GM20000 (cell line): ENCODE results near the gene LDLR.
A peak's percentile ranks its signal among the peaks of the same experiment; 100 is the strongest.

Experiments
- DNase-seq: peaks from one replicate; pipeline ENCODE4 v3.0.0; 2012; ENCODE audit warnings: low spot score
- TF ChIP-seq, protein P1 (sequence below): IDR thresholded peaks from 2 replicates; pipeline ENCODE4 v1.5.1; 2012; ENCODE audit warnings: mild to moderate bottlenecking, control low read depth; ENCODE audit errors: extremely low read depth, missing control alignments

Gene LDLR

DNA sequence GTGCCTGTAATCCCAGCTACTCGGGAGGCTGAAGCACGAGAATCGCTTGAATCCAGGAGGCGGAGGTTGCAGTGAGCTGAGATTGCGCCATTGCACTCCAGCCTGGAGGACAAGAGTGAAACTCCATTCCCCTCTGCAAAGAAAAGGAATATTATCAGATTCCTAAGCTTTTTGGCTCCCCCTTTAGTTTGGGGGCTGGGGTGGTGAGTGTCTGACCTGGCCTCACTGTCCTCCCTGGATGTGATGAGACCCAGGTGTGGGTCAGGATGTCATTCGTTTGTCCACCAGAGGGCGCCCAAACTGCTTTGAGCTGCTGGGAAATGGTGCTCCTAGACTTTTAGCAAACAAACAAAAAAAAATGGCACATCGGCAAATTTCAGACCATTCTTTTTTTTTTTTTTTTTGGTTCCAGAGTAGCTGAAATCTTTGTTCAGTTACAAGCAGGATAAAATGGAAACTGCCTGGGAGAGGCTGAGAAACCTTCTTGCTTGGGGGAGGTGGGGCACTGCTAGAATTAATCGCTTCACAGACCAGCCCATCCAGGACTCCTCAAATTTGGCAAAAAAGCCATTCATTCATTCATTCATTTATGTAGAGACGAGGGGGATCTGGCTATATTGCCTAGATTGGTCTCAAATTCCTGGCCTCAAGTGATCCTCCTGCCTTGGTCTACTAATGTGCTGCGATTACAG is 36.9 kb downstream of the LDLR start:
- TF ChIP-seq, protein P1, sequence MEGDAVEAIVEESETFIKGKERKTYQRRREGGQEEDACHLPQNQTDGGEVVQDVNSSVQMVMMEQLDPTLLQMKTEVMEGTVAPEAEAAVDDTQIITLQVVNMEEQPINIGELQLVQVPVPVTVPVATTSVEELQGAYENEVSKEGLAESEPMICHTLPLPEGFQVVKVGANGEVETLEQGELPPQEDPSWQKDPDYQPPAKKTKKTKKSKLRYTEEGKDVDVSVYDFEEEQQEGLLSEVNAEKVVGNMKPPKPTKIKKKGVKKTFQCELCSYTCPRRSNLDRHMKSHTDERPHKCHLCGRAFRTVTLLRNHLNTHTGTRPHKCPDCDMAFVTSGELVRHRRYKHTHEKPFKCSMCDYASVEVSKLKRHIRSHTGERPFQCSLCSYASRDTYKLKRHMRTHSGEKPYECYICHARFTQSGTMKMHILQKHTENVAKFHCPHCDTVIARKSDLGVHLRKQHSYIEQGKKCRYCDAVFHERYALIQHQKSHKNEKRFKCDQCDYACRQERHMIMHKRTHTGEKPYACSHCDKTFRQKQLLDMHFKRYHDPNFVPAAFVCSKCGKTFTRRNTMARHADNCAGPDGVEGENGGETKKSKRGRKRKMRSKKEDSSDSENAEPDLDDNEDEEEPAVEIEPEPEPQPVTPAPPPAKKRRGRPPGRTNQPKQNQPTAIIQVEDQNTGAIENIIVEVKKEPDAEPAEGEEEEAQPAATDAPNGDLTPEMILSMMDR: peak; percentile 66
- peak; percentile 75 for DNase-seq

DNA sequence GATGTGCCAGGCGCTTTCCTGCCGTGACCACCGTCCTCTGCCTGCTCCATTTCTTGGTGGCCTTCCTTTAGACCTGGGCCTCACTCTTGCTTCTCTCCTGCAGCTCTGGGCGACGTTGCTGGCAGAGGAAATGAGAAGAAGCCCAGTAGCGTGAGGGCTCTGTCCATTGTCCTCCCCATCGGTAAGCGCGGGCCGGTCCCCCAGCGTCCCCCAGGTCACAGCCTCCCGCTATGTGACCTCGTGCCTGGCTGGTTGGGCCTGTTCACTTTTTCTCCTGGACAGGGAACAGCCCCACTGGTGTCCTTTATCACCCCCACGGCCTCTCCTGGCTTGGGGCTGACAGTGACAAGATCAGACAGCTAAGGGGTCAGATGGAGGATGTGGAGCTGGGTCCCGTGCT is 38.6 kb downstream of the LDLR start:
- DNase-seq: no peak
- TF ChIP-seq, protein P1: no peak

DNA sequence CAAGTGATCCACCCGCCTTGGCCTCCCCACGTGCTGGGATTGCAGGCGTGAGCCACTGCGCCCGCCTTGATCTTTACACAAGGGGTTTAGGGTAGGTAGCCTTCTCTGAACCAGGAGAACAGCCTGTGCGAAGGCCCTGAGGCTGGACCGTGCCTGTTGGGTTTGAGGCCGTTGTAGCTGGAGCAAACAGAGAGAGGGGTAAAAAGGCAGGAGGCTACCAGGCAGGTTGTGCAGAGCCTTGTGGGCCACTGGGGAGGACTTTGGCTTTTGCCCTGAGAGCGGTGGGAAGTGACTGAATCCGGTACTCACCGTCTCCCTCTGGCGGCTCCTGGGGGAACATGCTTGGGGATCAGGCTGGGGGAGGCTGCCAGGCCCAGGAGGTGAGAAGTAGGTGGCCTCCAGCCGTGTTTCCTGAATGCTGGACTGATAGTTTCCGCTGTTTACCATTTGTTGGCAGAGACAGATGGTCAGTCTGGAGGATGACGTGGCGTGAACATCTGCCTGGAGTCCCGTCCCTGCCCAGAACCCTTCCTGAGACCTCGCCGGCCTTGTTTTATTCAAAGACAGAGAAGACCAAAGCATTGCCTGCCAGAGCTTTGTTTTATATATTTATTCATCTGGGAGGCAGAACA is 41.7 kb downstream of the LDLR start:
- TF ChIP-seq, protein P1: peak; percentile 68
- DNase-seq: peak; percentile 81

DNA sequence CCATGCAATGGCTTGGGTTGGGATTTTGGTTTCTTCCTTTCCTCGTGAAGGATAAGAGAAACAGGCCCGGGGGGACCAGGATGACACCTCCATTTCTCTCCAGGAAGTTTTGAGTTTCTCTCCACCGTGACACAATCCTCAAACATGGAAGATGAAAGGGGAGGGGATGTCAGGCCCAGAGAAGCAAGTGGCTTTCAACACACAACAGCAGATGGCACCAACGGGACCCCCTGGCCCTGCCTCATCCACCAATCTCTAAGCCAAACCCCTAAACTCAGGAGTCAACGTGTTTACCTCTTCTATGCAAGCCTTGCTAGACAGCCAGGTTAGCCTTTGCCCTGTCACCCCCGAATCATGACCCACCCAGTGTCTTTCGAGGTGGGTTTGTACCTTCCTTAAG is 42.2 kb downstream of the LDLR start:
- DNase-seq: no peak
- TF ChIP-seq, protein P1: no peak

DNA sequence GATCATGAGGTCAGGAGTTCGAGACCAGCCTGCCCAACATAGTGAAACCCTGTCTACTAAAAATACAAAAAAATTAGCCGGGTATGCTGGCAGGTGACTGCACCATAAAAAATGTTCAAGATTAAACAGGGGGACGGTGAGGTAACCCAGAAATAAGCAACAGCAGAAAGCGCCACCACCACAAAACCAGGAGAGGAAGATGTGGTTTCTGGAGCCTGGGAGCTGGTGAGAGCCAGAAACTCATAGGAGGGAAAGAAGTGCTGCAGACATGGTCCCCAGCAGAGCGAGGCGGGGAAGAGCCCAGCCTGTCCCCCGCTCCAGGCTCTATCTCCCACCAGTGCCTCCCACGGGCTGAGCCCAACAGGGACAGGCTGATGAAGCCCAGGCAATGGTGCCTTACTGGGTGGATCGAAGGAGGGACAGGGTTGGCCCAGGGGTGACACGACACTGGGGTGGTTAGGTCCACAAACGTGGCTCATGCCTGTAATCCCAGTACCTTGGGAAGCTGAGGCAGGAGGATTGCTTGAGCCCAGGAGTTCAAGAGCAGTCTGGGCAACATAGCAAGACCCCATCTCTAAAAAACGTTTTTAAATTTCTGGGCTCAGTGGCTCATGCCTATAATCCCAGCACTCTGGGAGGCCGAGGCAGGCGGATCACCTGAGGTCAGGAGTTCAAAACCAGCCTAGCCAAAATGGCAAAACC is 47.3 kb downstream of the LDLR start:
- no peak for DNase-seq
- TF ChIP-seq, protein P1: no peak

DNA sequence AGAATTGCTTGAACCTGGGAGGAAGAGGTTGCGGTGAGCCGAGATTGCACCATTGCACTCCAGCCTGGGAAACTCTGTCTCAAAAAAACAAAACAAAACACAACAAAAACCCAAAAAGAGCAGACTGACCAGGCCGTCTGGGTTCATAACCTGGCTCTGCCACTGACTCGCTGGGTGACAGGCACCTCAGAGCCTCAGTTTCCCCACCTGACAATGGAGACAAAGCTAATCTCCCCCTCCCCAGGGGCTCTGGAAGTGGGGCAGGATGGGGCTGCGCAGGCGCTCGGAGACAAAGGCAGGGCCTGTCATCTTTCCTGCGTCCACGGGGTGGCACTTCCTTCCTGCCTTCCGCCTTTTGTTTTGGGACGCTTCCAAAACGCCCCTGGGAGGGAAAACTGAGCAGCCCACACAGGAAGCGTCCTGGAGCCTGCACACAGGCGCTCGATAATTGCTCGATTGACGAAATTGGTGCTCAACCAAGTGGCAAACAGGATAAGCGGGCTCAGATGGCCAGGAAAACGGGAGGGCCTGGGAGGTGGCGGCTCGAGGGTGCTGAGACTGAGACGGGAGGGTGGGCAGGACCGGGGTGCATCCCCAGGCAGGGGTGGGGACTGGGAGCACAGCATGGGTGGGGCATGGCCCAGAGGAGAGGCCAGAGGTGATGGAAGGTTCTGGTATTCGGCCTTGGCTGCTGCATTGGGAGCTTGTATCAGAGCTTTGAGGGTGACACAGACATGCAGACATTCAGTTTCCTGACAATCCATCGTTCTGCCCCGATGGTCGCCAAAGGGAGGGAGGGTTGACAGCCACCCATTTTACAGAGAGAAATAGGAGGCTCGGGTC is 48.5 kb downstream of the LDLR start:
- TF ChIP-seq, protein P1: peak; percentile 31
- peak; percentile 71 for DNase-seq
